Measurements from ENCODE around the gene IPO13. TPM values are rescaled to one million over a fixed set of nuclear protein-coding genes. Genes with fewer than 3 reads are reported as not detected.

Gene IPO13
- polyA plus RNA-seq, 1 donor, result 42.5 TPM

- DNase-seq, result no peak
Observed at GRCh38 chr1:43971336-43971980, 24.7 kb downstream of the IPO13 start.

GRCh38 chr1:43973981-43974442, 27.3 kb downstream of the IPO13 start:
- DNase-seq, result no peak

- DNase-seq, result peak; percentile 90
Observed at GRCh38 chr1:43974443-43975248, 27.9 kb downstream of the IPO13 start, which contains the start of gene ATP6V0B. TSS of gene ATP6V0B (plus strand) at chr1:43974960. CDS start at chr1:43975041, 81 bp downstream.

GRCh38 chr1:43975249-43975961, 28.7 kb downstream of the IPO13 start:
- DNase-seq, result no peak

- DNase-seq, result no peak
Observed at GRCh38 chr1:43976045-43976444, 29.3 kb downstream of the IPO13 start.

- no peak for DNase-seq
Observed at GRCh38 chr1:43976890-43977289, 30.1 kb downstream of the IPO13 start.

- no peak for DNase-seq
Observed at GRCh38 chr1:43977376-43978263, 30.9 kb downstream of the IPO13 start.

GRCh38 chr1:43978264-43978550, 31.5 kb downstream of the IPO13 start:
- DNase-seq, result no peak

- no peak for DNase-seq
Observed at GRCh38 chr1:43978551-43979260, 32.0 kb downstream of the IPO13 start, which contains the start of gene B4GALT2. TSS of gene B4GALT2 (plus strand) at chr1:43979210. CDS start at chr1:43981161, 1,951 bp downstream.

GRCh38 chr1:43979261-43979527, 32.4 kb downstream of the IPO13 start:
- no peak for DNase-seq

- no peak for DNase-seq
Observed at GRCh38 chr1:43979528-43980254, 32.9 kb downstream of the IPO13 start.

GRCh38 chr1:43980255-43981134, 33.7 kb downstream of the IPO13 start:
- DNase-seq, result no peak

GRCh38 chr1:43981135-43981491, 34.4 kb downstream of the IPO13 start:
- DNase-seq, result no peak

GRCh38 chr1:43981636-43982035, 34.9 kb downstream of the IPO13 start:
- DNase-seq, result no peak

GRCh38 chr1:43982241-43982640, 35.5 kb downstream of the IPO13 start:
- no peak for DNase-seq

GRCh38 chr1:43982808-43983207, 36.1 kb downstream of the IPO13 start:
- no peak for DNase-seq

- DNase-seq, result no peak
Observed at GRCh38 chr1:43983253-43983899, 36.6 kb downstream of the IPO13 start.

- DNase-seq, result no peak
Observed at GRCh38 chr1:43984855-43985254, 38.1 kb downstream of the IPO13 start.

- no peak for DNase-seq
Observed at GRCh38 chr1:43985984-43986595, 39.3 kb downstream of the IPO13 start.

Data from left kidney (tissue), 2 donors.